Measurements from ENCODE around the gene CHST8.
"Not testable (repeated sequence)": the region's sequence is repeated elsewhere in the genome, so short reads cannot be mapped to it uniquely, and the experiment has no call there.

Gene CHST8

GRCh38 chr19:33689868-33690267, 68.1 kb downstream of the CHST8 start:
- DNase-seq (ENCODE audit: low read depth): no peak

DNA sequence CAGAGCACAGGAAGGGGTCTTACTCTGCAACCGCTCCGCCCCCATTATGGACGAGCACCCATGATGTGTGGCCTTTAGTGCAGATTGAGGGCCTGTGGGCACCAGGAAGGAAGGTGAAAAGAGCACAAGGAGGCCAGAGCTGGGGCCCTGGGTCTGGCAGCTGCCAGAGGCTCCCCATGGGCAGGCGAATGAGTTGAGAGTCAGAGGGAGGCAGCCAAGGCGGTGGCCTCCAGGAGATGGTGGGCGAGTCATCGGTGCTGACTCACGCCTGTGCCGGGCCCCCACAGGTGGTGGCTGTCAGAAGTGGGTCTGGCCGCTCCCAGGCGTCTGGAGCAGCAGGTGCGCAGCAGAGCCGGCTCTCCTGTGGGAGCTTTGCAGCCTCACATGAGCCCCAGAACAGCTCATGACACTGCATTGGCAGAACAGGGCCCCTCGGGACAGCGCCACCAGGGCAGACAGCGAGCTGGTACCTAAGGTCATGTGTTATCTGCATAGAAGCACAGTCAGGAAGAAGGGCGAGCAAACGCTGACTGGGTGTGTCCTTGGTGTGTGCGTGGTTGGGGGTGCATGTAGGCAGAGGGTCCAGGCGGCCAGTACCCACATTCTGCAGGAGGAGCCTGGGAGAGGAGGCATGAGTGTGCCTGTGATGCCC, 68.8 kb downstream of the CHST8 start:
- peak; percentile 1 for DNase-seq (ENCODE audit: low read depth)

- DNase-seq (ENCODE audit: low read depth): no peak
Measured at GRCh38 chr19:33691030-33691427, 69.3 kb downstream of the CHST8 start.

- no peak for DNase-seq (ENCODE audit: low read depth)
Measured at GRCh38 chr19:33691736-33692135, 70.0 kb downstream of the CHST8 start.

DNA sequence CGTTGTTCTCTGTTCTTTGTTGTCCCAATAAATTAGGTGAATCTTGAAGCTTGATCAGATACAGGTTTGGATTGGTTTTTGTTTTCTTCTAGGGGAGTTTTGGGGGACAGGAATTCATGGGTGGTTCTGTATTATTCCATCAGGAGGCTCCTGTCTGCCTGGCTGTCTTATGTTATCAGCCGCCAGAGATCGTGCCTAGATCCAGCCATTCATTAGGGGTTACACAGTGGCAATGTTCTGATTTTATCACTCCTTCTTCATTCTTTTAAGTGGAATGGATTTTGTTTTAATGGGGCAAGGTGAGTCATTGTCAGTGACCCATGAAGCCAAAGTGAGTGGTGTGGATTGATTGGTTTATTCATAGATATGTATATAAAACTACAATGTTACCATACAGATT, 71.9 kb downstream of the CHST8 start:
- DNase-seq (ENCODE audit: low read depth): no peak

DNA sequence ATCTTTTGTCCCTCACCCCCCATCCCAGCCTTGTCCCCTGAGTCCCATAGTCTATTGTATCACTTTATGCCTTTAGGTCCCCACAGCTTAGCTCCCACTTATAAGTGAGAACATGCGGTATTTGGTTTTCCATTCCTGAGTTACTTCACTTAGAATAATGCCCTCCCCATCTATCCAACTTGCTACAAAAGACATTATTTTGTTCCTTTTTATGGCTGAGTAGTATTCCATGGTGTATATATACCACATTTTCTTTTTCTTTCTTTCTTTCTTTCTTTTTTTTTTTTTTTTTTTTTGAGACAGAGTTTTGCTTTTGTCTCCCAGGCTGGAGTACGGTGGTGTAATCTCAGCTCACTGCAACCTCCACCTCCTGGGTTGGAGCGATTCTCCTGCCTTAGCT, 73.8 kb downstream of the CHST8 start:
- DNase-seq (ENCODE audit: low read depth): not testable (repeated sequence)

DNA sequence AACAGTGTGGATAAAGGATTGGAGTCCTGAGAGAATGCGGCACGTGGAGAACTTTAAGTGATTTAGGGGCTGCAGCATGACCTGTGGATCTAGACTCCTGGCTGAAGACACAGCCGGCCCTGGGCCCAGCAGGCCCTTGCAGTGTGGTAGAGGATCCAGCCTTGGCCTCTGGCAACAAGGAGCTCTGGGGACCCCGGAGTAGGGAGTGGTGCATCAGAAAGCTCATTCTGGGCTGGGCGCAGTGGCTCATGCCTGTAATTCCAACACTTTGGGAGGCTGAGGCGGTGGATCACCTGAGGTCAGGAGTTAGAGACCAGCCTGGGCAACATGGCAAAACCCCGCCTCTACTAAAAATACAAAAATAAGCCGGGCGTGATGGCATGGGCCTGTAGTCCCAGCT, 76.0 kb downstream of the CHST8 start:
- no peak for DNase-seq (ENCODE audit: low read depth)

GRCh38 chr19:33698576-33699435, 77.1 kb downstream of the CHST8 start:
- DNase-seq (ENCODE audit: low read depth): no peak

GRCh38 chr19:33699754-33700407, 78.1 kb downstream of the CHST8 start:
- no peak for DNase-seq (ENCODE audit: low read depth)

DNA sequence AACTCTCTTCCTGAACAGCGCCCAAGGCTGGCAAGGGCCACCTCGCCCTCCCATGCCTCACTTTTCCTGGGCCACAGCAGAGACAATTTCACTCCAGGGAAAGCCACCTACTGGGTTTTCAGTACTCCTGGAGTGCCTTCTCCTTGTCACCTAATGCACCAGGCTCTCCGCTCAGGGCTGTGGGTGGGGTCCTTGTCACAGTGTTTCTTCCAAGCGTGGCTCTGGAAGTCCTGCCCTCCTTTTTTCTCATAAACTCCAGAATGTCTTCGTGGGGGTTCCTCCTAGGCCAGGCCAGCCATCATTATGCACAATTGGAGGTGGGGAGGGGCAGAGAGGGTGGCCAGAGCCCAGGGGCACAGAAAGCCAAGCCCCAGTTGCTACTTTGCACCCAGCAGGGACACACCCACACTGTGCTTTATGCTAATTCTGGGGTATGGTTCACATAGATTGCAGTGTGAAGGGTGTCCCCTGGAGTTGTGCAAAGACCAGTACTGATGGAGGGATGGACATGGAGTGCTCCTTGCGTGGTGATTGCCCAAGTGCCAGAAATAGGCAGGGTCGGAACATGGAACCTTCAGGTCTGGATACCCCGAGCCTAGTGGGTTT, 78.8 kb downstream of the CHST8 start:
- DNase-seq (ENCODE audit: low read depth): no peak

DNA sequence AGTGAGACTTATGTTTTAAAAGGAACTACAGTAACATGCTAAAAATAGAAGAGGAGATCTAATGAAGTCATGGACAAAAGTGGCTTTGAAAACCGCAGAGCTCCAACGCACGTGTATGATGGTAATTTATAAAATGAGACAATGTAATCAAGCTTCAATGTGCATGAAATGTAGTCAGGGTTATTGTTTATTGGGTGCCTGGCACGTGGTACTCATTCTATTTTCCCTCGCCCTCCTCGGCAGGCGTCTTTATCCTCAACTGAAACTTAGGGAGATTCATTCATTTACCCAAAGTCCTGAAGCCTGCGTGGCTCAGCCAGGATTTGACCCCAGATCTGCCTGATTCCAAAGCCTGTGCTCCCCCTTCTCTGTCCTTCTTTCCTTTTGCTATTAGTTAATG, 79.8 kb downstream of the CHST8 start:
- no peak for DNase-seq (ENCODE audit: low read depth)

- DNase-seq (ENCODE audit: low read depth): no peak
Measured at GRCh38 chr19:33702606-33703437, 81.1 kb downstream of the CHST8 start.

DNA sequence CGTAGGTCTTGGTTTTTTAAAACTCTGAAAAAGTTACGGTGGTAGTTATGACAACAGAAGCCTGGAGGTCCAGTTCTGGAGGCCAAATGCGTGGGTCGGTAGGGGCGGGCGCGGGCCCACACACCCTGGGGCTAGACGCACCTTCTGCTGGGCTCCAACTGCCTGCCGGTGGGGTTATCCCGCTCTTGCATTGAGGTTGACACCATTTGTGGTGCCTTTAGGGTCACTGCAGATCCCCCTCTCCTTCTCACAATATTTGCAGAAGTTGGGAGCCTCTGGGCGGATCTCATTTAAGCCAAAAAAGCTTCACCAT, 81.6 kb downstream of the CHST8 start:
- DNase-seq (ENCODE audit: low read depth): no peak

DNA sequence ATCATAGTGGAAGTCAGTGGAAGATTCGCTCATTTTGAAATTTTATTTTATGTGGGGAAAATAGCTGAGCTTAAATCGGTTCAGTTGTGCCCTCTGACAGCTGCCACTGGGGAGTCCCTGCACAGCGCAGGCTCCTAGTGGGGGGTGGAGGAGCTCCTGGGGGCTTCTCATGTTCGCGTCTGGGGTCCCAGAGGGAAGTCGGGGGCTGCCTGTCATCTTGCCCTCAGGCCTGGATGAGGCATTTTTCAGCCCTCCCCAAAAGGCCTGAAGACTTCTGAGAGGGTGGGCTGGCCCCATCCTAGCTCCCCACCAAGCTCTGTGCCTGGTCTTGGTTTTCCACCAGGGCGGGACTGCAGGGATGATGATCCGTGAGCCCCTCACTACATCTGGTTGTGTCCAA, 82.1 kb downstream of the CHST8 start:
- no peak for DNase-seq (ENCODE audit: low read depth)

GRCh38 chr19:33704271-33704670, 82.5 kb downstream of the CHST8 start:
- no peak for DNase-seq (ENCODE audit: low read depth)

GRCh38 chr19:33705090-33705847, 83.5 kb downstream of the CHST8 start:
- DNase-seq (ENCODE audit: low read depth): no peak

DNA sequence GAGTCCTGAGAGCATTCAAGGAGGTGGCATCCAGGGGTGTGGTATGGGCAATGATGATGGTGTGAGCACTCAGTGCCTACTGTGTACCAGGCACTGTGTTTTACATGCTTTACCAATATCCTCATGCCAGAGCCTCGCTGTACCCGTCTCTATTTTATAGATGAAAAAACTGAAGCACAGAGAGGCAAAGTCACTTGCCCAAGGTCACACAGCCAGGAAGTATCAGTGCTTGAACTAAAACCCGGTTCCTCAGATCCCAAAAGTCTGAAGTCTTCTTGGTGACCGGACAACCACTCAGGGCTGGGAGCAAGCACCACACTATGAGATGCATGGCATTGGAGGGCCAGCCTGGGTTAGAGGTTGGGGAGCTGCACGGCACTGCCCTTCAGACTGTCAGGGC, 84.1 kb downstream of the CHST8 start:
- no peak for DNase-seq (ENCODE audit: low read depth)

- no peak for DNase-seq (ENCODE audit: low read depth)
Measured at GRCh38 chr19:33706631-33707030, 84.9 kb downstream of the CHST8 start.

GRCh38 chr19:33712268-33712667, 90.5 kb downstream of the CHST8 start:
- no peak for DNase-seq (ENCODE audit: low read depth)

DNA sequence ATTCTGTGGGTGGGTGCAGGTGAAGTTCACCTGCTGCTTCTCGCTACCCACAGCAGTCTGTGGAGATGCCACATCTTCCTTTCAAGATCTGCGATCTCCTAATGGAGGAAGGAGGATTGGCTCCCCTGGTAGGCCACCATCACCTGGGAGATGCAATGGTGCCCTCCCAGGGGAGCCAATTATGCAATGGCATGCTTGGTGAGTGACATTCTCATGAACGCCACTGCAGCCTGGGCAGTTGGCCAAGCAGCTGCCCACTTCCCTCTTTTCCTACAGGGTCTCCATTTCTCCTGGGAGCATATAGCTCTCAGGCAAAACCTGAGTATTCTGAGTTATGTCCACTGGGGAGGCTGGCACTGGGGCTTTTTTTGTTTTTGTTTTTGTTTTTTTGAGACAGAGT, 91.4 kb downstream of the CHST8 start:
- no peak for DNase-seq (ENCODE audit: low read depth)

GRCh38 chr19:33714149-33714548, 92.4 kb downstream of the CHST8 start:
- no peak for DNase-seq (ENCODE audit: low read depth)
